Esophagus (tissue), 2 donors: Measurements from ENCODE around the gene ANKRD35. TPM values are rescaled to one million over a fixed set of nuclear protein-coding genes. Genes with fewer than 3 reads are reported as not detected.

ENCODE experiments used
- H3K27ac ChIP-seq, 2 donors: one replicate each; pipeline ENCODE4 v1.5.1; 2013; ENCODE audit warnings: low read depth in 2 of 2, mild to moderate bottlenecking in 2 of 2, inconsistent platforms in 1 of 2, low read length in 1 of 2, moderate library complexity in 1 of 2
- H3K27me3 ChIP-seq, 2 donors: one replicate each; pipeline ENCODE4 v1.6.1; 2013; ENCODE audit warnings: low read length in 2 of 2, control low read depth in 1 of 2, mild to moderate bottlenecking in 1 of 2; ENCODE audit not compliant: insufficient read depth in 2 of 2, control insufficient read depth in 1 of 2
- H3K36me3 ChIP-seq, 2 donors: one replicate each; pipeline ENCODE4 v1.6.1; 2013; ENCODE audit warnings: low read length in 1 of 2; ENCODE audit not compliant: control insufficient read depth in 2 of 2, insufficient read depth in 2 of 2
- H3K4me1 ChIP-seq, 2 donors: one replicate each; pipeline ENCODE4 v1.6.1; 2013; ENCODE audit warnings: low read length in 1 of 2; ENCODE audit not compliant: control insufficient read depth in 2 of 2, insufficient read depth in 2 of 2
- H3K4me3 ChIP-seq, 2 donors: one replicate each; pipeline ENCODE4 v1.5.1; 2013; ENCODE audit warnings: low read length in 2 of 2, mild to moderate bottlenecking in 2 of 2, low read depth in 1 of 2, moderate library complexity in 1 of 2
- H3K9me3 ChIP-seq, 2 donors: one replicate each; pipeline ENCODE4 v1.6.1; 2013; ENCODE audit warnings: mild to moderate bottlenecking in 2 of 2, low read depth in 1 of 2, low read length in 1 of 2, moderate library complexity in 1 of 2; ENCODE audit not compliant: control insufficient read depth in 2 of 2, insufficient read depth in 1 of 2
- WGBS, 2 donors: extraction: QIAGEN DNeasy Blood & Tissue Kit; methylation state at CpG; one replicate each; pipeline ENCODE4 v1.1.7; 2013; 5-methylcytosine and 5-hydroxymethylcytosine counted together
- polyA plus RNA-seq, 2 donors: library from polyadenylated mRNA; stranded (reverse); fragments of 200-250 nt; gene quantifications; one replicate each; pipeline ENCODE4 v1.2.3, GENCODE V29; 2013
- donor health status: healthy with polysubstance abuse.
- donor health status: Bipolar disorder and iron deficiency.

ANKRD35 gene
- polyA plus RNA-seq, 2 donors = 13.9 to 17.0 TPM

GRCh38 chr1:145863282-145864018 is 22.2 kb downstream of the ANKRD35 start:
- Histone ChIP-seq H3K4me1 (peaks cover 0 to 4% of the 10 kb centered on the region in 2 donors), H3K27me3 (no peaks in the 10 kb centered on the region), H3K36me3 (peaks cover 0 to 2% of the 10 kb centered on the region in 2 donors), H3K9me3 (no peaks in the 10 kb centered on the region), H3K27ac (no peak overlapping the region), H3K4me3 (no peak overlapping the region)
- WGBS, 2 donors = 74 to 76% methylated on average over 5 of the region's 5 CpGs

GRCh38 chr1:145859491-145860023 is 26.1 kb downstream of the ANKRD35 start:
- Histone ChIP-seq H3K36me3 (peaks cover 5 to 14% of the 10 kb centered on the region in 2 donors), H3K27me3 (no peaks in the 10 kb centered on the region)
- WGBS, 2 donors = 0 to 1% methylated on average over 40 to 41 of the region's 41 CpGs

GRCh38 chr1:145858901-145859490 is 26.7 kb downstream of the ANKRD35 start, which contains the start of gene PIAS3:
Gene PIAS3, minus strand, starts transcription at chr1:145859081. Its CDS starts 91 bp downstream, at chr1:145858990.
- H3K36me3 ChIP-seq = peaks cover 7 to 17% of the 10 kb centered on the region in 2 donors
- H3K27me3 ChIP-seq = no peaks in the 10 kb centered on the region
- H3K4me1 ChIP-seq = peaks cover 0 to 4% of the 10 kb centered on the region in 2 donors
- peak within 1 kb of the TSS; percentile 91 to 98 for H3K27ac ChIP-seq
- peak within 1 kb of the TSS; percentile 87 to 88 for H3K4me3 ChIP-seq
- H3K9me3 ChIP-seq = no peaks in the 10 kb centered on the region
- WGBS, 2 donors = 0 to 1% methylated on average over 39 to 42 of the region's 42 CpGs

More at GRCh38 chr1:145859491-145860023, 26.1 kb downstream of the ANKRD35 start:
- Histone ChIP-seq H3K27ac (peak overlapping the region; percentile 91 to 98), H3K4me1 (peaks cover 0 to 4% of the 10 kb centered on the region in 2 donors), H3K4me3 (peak overlapping the region; percentile 87 to 88), H3K9me3 (no peaks in the 10 kb centered on the region)

- 1 to 2% methylated on average over 35 of the region's 35 CpGs for WGBS, 2 donors
- Histone ChIP-seq H3K27me3 (no peaks in the 10 kb centered on the region), H3K36me3 (peaks cover 11 to 23% of the 10 kb centered on the region in 2 donors), H3K9me3 (no peaks in the 10 kb centered on the region), H3K4me1 (peaks cover 0 to 4% of the 10 kb centered on the region in 2 donors), H3K27ac (peak overlapping the region; percentile 91 to 98), H3K4me3 (peak overlapping the region; percentile 87 to 88)
Measured at GRCh38 chr1:145858238-145858900, 27.3 kb downstream of the ANKRD35 start.

GRCh38 chr1:145857170-145857569 is 28.5 kb downstream of the ANKRD35 start:
- Histone ChIP-seq H3K27me3 (no peaks in the 10 kb centered on the region), H3K4me3 (no peak overlapping the region), H3K27ac (no peak overlapping the region), H3K9me3 (no peaks in the 10 kb centered on the region), H3K36me3 (peaks cover 11 to 26% of the 10 kb centered on the region in 2 donors), H3K4me1 (peaks cover 0 to 4% of the 10 kb centered on the region in 2 donors)
- WGBS, 2 donors = 81 to 91% methylated on average over 4 of the region's 4 CpGs

- H3K27ac ChIP-seq = no peak overlapping the region
- no peaks in the 10 kb centered on the region for H3K27me3 ChIP-seq
- 82 to 87% methylated on average over 7 of the region's 7 CpGs for WGBS, 2 donors
- peaks cover 0 to 4% of the 10 kb centered on the region in 2 donors for H3K4me1 ChIP-seq
- H3K36me3 ChIP-seq = peaks cover 15 to 31% of the 10 kb centered on the region in 2 donors
- H3K4me3 ChIP-seq = no peak overlapping the region
- no peaks in the 10 kb centered on the region for H3K9me3 ChIP-seq
Measured at GRCh38 chr1:145855426-145855948, 30.2 kb downstream of the ANKRD35 start.

GRCh38 chr1:145849356-145850160 is 36.1 kb downstream of the ANKRD35 start:
- peaks cover 3 to 6% of the 10 kb centered on the region in 2 donors for H3K4me1 ChIP-seq
- H3K4me3 ChIP-seq = no peak overlapping the region
- WGBS, 2 donors = 78 to 83% methylated on average over 15 of the region's 15 CpGs
- H3K27me3 ChIP-seq = no peaks in the 10 kb centered on the region
- no peaks in the 10 kb centered on the region for H3K9me3 ChIP-seq
- no peak overlapping the region for H3K27ac ChIP-seq
- H3K36me3 ChIP-seq = peaks cover 17 to 47% of the 10 kb centered on the region in 2 donors

- no peaks in the 10 kb centered on the region for H3K27me3 ChIP-seq
- no peak overlapping the region for H3K27ac ChIP-seq
- no peak overlapping the region for H3K4me3 ChIP-seq
- peaks cover 11 to 39% of the 10 kb centered on the region in 2 donors for H3K36me3 ChIP-seq
- H3K4me1 ChIP-seq = peaks cover 3 to 6% of the 10 kb centered on the region in 2 donors
- WGBS, 2 donors = 69 to 79% methylated on average over 3 of the region's 3 CpGs
- no peaks in the 10 kb centered on the region for H3K9me3 ChIP-seq
Measured at GRCh38 chr1:145847827-145848226, 37.8 kb downstream of the ANKRD35 start.
